ENCODE data around the gene ZNF329.

DNA sequence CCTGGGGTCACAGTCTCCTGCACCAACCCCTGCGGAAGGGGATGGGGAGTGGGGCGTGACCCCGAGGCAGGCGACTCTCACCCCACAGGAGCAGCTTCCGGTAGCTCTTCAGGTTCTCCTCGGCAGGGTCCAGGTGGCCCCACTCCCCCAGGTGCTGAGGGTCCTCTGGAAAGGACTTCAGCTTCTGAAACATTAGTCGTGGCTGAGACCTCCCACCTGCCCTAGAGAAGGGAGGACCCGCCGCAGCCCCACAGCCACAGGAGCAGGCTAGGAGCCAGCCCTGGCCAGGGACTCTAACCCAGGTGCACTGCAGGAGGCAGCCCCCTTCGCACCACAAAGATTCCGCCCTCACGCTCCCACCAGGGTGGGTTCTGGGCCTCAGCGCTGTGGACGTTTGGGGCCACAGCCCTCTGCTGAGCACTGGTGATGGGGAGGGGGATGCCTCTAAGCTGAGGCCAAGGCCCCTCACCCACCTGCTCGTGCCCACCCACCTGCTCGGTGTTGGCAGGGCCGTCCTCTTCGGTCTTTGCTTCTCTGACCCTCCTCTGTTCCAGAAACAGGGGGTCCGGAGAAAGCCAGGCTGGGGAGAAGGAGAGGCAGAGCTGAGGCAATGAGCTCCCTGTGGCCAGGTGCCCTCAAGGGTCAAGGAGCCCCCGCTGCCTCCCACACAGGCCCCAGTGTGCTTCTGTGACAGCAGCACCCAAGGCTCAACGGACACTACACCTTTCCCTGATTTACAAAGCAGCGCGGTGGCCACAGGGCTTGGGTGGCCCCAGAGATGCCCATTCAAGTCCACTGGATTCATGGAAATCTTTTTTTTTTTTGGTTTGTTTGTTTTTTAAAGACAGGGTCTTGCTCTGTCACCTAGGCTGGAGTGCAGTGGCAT is 63.5 kb downstream of the ZNF329 start:
- TF ChIP-seq, protein P1, sequence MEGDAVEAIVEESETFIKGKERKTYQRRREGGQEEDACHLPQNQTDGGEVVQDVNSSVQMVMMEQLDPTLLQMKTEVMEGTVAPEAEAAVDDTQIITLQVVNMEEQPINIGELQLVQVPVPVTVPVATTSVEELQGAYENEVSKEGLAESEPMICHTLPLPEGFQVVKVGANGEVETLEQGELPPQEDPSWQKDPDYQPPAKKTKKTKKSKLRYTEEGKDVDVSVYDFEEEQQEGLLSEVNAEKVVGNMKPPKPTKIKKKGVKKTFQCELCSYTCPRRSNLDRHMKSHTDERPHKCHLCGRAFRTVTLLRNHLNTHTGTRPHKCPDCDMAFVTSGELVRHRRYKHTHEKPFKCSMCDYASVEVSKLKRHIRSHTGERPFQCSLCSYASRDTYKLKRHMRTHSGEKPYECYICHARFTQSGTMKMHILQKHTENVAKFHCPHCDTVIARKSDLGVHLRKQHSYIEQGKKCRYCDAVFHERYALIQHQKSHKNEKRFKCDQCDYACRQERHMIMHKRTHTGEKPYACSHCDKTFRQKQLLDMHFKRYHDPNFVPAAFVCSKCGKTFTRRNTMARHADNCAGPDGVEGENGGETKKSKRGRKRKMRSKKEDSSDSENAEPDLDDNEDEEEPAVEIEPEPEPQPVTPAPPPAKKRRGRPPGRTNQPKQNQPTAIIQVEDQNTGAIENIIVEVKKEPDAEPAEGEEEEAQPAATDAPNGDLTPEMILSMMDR (IDR thresholded peaks at IDR 0.05; ENCODE audit: insufficient read depth, low read length, poor library complexity, severe bottlenecking) = no peak
- TF ChIP-seq EZH2phosphoT487 (conservative IDR thresholded peaks at IDR 0.05; ENCODE audit: low read length) = no peak

Data from SU-DHL-6 (cell line).